Measurements from ENCODE around the gene SOX6. TPM values are rescaled to one million over a fixed set of nuclear protein-coding genes. Genes with fewer than 3 reads are reported as not detected.

Gene SOX6
- total and polyA plus RNA-seq, 2 experiments from 2014 or later, result 0.03 to 0.66 TPM

- H2AFZ ChIP-seq, result no peak overlapping the region
- H3F3A ChIP-seq (replicated peaks; ENCODE audit: low read depth), result no peaks in the 10 kb centered on the region
- no peaks in the 10 kb centered on the region for H3K9me2 ChIP-seq (ENCODE audit: insufficient read depth)
- no peak overlapping the region for H3K4me3 ChIP-seq
- H3K27ac ChIP-seq (ENCODE audit: low read depth), result no peak overlapping the region
- Mint-ChIP-seq H3K4me1 (peaks cover 7% of the 10 kb centered on the region), H3K9me3 (no peaks in the 10 kb centered on the region), H3K36me3 (ENCODE audit: low read depth) (no peaks in the 10 kb centered on the region), H3K27me3 (ENCODE audit: insufficient read depth, low read depth, poor library complexity) (no peaks in the 10 kb centered on the region), H3K27ac (no peak overlapping the region), H3K4me3 (no peak overlapping the region)
- ATAC-seq, result no peak
- no peaks in the 10 kb centered on the region for H3K27me3 ChIP-seq (ENCODE audit: insufficient read depth)
- TF ChIP-seq ZNF114 (CRISPR knock-in tag; IDR thresholded peaks at IDR 0.05) (no peak), STAT1 (IDR thresholded peaks at IDR 0.05; ENCODE audit: unreplicated experiment) (no peak), NANOG (IDR thresholded peaks at IDR 0.05; ENCODE audit: borderline replicate concordance) (no peak), CREB1 (CRISPR knock-in tag; IDR thresholded peaks at IDR 0.05; ENCODE audit: low read depth) (no peak), EZH2phosphoT487 (IDR thresholded peaks at IDR 0.05; ENCODE audit: unreplicated experiment) (no peak), JUNB (IDR thresholded peaks at IDR 0.05; ENCODE audit: unreplicated experiment) (no peak), EZH2 (IDR thresholded peaks at IDR 0.05; ENCODE audit: low read depth, unreplicated experiment) (no peak), ZNF331 (CRISPR knock-in tag; IDR thresholded peaks at IDR 0.05; ENCODE audit: low read depth) (no peak), POLR2AphosphoS5 (IDR thresholded peaks at IDR 0.05; ENCODE audit: low read depth) (no peak)
- TF ChIP-seq, protein P1, sequence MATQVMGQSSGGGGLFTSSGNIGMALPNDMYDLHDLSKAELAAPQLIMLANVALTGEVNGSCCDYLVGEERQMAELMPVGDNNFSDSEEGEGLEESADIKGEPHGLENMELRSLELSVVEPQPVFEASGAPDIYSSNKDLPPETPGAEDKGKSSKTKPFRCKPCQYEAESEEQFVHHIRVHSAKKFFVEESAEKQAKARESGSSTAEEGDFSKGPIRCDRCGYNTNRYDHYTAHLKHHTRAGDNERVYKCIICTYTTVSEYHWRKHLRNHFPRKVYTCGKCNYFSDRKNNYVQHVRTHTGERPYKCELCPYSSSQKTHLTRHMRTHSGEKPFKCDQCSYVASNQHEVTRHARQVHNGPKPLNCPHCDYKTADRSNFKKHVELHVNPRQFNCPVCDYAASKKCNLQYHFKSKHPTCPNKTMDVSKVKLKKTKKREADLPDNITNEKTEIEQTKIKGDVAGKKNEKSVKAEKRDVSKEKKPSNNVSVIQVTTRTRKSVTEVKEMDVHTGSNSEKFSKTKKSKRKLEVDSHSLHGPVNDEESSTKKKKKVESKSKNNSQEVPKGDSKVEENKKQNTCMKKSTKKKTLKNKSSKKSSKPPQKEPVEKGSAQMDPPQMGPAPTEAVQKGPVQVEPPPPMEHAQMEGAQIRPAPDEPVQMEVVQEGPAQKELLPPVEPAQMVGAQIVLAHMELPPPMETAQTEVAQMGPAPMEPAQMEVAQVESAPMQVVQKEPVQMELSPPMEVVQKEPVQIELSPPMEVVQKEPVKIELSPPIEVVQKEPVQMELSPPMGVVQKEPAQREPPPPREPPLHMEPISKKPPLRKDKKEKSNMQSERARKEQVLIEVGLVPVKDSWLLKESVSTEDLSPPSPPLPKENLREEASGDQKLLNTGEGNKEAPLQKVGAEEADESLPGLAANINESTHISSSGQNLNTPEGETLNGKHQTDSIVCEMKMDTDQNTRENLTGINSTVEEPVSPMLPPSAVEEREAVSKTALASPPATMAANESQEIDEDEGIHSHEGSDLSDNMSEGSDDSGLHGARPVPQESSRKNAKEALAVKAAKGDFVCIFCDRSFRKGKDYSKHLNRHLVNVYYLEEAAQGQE (IDR thresholded peaks at IDR 0.05; ENCODE audit: unreplicated experiment), result no peak
- TF ChIP-seq, protein P2, sequence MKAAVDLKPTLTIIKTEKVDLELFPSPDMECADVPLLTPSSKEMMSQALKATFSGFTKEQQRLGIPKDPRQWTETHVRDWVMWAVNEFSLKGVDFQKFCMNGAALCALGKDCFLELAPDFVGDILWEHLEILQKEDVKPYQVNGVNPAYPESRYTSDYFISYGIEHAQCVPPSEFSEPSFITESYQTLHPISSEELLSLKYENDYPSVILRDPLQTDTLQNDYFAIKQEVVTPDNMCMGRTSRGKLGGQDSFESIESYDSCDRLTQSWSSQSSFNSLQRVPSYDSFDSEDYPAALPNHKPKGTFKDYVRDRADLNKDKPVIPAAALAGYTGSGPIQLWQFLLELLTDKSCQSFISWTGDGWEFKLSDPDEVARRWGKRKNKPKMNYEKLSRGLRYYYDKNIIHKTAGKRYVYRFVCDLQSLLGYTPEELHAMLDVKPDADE (IDR thresholded peaks at IDR 0.05), result no peak
- TF ChIP-seq, protein P3, sequence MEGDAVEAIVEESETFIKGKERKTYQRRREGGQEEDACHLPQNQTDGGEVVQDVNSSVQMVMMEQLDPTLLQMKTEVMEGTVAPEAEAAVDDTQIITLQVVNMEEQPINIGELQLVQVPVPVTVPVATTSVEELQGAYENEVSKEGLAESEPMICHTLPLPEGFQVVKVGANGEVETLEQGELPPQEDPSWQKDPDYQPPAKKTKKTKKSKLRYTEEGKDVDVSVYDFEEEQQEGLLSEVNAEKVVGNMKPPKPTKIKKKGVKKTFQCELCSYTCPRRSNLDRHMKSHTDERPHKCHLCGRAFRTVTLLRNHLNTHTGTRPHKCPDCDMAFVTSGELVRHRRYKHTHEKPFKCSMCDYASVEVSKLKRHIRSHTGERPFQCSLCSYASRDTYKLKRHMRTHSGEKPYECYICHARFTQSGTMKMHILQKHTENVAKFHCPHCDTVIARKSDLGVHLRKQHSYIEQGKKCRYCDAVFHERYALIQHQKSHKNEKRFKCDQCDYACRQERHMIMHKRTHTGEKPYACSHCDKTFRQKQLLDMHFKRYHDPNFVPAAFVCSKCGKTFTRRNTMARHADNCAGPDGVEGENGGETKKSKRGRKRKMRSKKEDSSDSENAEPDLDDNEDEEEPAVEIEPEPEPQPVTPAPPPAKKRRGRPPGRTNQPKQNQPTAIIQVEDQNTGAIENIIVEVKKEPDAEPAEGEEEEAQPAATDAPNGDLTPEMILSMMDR (conservative IDR thresholded peaks at IDR 0.05; ENCODE audit: low read depth in 2 of 2), result no peak
- TF ChIP-seq, protein P4, sequence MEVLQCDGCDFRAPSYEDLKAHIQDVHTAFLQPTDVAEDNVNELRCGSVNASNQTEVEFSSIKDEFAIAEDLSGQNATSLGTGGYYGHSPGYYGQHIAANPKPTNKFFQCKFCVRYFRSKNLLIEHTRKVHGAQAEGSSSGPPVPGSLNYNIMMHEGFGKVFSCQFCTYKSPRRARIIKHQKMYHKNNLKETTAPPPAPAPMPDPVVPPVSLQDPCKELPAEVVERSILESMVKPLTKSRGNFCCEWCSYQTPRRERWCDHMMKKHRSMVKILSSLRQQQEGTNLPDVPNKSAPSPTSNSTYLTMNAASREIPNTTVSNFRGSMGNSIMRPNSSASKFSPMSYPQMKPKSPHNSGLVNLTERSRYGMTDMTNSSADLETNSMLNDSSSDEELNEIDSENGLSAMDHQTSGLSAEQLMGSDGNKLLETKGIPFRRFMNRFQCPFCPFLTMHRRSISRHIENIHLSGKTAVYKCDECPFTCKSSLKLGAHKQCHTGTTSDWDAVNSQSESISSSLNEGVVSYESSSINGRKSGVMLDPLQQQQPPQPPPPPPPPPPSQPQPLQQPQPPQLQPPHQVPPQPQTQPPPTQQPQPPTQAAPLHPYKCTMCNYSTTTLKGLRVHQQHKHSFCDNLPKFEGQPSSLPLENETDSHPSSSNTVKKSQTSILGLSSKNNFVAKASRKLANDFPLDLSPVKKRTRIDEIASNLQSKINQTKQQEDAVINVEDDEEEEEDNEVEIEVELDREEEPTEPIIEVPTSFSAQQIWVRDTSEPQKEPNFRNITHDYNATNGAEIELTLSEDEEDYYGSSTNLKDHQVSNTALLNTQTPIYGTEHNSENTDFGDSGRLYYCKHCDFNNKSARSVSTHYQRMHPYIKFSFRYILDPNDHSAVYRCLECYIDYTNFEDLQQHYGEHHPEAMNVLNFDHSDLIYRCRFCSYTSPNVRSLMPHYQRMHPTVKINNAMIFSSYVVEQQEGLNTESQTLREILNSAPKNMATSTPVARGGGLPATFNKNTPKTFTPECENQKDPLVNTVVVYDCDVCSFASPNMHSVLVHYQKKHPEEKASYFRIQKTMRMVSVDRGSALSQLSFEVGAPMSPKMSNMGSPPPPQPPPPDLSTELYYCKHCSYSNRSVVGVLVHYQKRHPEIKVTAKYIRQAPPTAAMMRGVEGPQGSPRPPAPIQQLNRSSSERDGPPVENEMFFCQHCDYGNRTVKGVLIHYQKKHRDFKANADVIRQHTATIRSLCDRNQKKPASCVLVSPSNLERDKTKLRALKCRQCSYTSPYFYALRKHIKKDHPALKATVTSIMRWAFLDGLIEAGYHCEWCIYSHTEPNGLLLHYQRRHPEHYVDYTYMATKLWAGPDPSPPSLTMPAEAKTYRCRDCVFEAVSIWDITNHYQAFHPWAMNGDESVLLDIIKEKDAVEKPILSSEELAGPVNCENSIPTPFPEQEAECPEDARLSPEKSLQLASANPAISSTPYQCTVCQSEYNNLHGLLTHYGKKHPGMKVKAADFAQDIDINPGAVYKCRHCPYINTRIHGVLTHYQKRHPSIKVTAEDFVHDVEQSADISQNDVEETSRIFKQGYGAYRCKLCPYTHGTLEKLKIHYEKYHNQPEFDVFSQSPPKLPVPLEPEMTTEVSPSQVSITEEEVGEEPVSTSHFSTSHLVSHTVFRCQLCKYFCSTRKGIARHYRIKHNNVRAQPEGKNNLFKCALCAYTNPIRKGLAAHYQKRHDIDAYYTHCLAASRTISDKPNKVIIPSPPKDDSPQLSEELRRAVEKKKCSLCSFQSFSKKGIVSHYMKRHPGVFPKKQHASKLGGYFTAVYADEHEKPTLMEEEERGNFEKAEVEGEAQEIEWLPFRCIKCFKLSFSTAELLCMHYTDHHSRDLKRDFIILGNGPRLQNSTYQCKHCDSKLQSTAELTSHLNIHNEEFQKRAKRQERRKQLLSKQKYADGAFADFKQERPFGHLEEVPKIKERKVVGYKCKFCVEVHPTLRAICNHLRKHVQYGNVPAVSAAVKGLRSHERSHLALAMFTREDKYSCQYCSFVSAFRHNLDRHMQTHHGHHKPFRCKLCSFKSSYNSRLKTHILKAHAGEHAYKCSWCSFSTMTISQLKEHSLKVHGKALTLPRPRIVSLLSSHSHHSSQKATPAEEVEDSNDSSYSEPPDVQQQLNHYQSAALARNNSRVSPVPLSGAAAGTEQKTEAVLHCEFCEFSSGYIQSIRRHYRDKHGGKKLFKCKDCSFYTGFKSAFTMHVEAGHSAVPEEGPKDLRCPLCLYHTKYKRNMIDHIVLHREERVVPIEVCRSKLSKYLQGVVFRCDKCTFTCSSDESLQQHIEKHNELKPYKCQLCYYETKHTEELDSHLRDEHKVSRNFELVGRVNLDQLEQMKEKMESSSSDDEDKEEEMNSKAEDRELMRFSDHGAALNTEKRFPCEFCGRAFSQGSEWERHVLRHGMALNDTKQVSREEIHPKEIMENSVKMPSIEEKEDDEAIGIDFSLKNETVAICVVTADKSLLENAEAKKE (CRISPR knock-in tag; IDR thresholded peaks at IDR 0.05), result no peak
- H3K4me2 ChIP-seq, result no peak overlapping the region
- H3K4me1 ChIP-seq (ENCODE audit: insufficient read depth), result 0 out of 2 replicates have a peak, but pooled peaks cover 6% of the 10 kb centered on the region
- no peaks in the 10 kb centered on the region for H3K36me3 ChIP-seq (ENCODE audit: insufficient read depth)
- H3K79me2 ChIP-seq (replicated peaks; ENCODE audit: insufficient read depth), result no peaks in the 10 kb centered on the region
- H4K20me1 ChIP-seq (replicated peaks; ENCODE audit: insufficient read depth), result no peaks in the 10 kb centered on the region
- DNase-seq (ENCODE audit: low spot score), result no peak
These were observed 268.5 kb downstream of the SOX6 start for GRCh38 chr11:16087886-16088285.

Data from GM23338 (cell line).